Activated naive CD8-positive, alpha-beta T cell treated with anti-CD3 and anti-CD28 coated beads, Interleukin-2, amount 50 U/mL, for 16 hours (primary cell): ENCODE data around the gene ZNF20.
"Not testable (repeated sequence)": the region's sequence is repeated elsewhere in the genome, so short reads cannot be mapped to it uniquely, and the experiment has no call there.

Experiments
- DNase-seq: peaks from one replicate; pipeline ENCODE4 v3.0.0-alpha.2; 2020; ENCODE audit warnings: low read depth, low spot score

Gene ZNF20

GRCh38 chr19:12112701-12113100 lies 27.4 kb downstream of the ZNF20 start:
- no peak for DNase-seq

- no peak for DNase-seq
Observed at GRCh38 chr19:12111943-12112637, 28.1 kb downstream of the ZNF20 start.

- DNase-seq = no peak
Observed at GRCh38 chr19:12111176-12111575, 29.0 kb downstream of the ZNF20 start.

- not testable (repeated sequence) for DNase-seq
Observed at GRCh38 chr19:12103909-12104308, 36.2 kb downstream of the ZNF20 start.

DNA sequence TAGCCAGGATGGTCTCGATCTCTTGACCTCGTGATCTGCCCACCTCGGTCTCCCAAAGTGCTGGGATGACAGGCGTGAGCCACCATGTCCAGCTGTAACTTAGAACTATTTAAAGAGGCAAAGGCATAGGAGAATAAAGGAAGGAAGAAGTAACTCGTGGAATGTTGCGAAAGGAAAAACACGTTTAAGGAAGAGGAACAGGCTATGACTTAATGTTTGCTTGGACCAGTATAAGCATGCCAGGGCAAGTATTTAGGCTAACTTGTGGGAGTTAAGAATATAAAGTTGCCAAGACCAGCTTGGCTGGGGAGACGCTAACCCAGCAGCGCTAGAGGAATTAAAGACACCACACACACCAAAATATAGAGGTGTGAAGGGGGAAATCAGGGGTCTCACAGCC lies 42.1 kb downstream of the ZNF20 start:
- DNase-seq = no peak

DNA sequence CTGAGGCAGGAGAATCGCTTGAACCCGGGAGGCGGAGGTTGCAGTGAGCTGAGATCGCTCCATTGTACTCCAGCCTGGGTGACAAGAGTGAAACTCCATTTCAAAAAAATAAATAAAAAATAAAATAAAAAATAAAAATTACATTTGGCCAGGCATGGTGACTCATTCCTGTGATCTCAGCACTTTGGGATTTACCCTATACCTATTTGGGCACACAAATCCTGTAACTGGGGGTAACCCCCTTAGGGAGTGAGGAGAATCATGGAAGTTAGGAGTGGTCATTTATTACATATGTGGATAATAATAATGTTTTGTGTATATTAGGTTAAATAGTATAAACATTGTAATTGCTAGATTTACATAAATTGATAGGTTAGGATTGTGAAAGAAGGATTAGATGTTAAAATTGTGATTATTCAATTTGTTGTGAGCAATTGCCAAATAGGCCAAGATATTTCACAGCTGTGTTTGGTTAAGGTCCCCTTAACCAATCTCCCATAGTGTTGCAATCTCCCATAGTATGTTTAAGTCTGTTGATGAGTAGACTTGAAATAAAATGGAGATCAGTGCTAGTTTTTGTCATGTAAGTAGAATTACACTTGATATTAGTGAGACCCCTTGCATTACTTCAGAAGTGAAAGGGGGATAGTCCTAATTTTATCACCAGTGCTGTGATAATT lies 44.9 kb downstream of the ZNF20 start:
- no peak for DNase-seq

DNA sequence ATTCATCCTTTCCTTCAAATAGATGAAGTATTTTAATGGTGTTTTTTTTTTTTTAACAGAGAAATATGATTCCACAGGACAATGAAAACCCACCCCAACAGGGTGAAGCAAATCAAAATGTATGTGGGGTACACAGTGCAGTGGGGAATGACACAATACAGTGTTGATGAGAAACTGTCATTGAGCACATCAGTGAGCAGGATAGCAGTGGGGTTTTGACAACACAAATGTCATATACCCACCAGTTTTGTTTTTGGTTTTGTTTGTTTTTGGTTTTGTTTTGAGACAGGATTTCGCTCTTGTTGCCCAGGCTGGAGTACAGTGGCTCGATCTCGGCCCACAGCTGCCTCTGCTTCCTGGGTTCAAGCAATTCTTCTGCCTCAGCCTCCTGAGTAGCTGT lies 46.4 kb downstream of the ZNF20 start:
- no peak for DNase-seq

DNA sequence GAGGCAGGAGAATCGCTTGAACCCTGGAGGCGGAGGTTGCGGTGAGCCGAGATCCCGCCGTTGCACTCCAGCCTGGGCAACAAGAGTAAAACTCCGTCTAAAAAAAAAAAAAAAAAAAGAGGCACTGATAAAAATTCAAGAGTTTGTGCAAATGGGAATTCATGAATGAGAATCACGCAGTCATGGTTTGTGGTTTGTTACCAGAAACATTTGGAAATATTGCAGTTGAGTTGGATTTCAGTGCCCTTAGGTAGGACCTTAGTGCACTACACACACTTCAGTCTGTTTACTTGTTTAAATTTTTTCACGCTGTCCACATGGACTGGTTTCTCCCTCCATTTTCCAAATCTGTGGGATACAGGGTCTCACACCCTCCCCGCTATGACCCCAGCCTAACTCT lies 47.2 kb downstream of the ZNF20 start:
- no peak for DNase-seq

DNA sequence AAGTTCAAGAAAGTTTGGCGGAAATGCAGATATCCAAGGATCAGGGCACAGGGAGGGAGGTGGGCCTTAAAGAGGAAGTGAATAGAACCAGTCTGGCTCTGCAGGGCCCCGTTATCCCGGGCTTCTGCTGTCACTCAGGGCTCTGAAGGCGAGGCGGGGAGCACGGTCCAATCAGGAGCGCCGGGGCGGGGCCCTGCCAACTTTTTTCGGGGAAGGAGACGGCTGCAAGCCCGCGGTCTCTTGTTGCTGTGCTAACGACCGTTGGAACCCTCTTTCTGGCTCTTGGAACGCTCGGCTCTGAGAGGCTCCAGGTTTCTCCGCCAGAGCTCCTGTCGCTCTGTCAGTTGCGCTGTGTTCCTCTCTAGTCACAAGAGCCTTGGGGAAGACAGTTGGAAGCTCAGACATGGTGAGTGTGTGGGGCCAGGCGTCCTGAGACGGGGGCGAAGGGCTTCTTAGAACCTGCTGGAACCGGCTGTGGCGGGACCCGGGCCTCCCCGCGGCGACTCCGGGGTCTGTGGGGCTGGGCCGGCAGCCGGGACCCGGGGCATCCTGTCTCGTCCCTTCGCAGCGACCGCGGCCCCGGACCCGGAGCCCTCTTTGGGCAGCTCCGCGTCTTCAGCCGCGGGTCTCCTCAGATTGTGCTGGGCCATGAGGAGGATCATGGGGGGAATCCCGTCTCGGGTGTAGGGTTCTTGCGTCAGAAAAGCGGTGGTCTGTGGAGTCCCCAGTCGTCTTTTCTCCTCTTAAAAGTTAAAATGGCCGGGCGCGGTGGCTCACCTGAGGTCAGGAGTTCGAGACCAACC lies 47.9 kb downstream of the ZNF20 start:
- DNase-seq = peak; percentile 39

DNA sequence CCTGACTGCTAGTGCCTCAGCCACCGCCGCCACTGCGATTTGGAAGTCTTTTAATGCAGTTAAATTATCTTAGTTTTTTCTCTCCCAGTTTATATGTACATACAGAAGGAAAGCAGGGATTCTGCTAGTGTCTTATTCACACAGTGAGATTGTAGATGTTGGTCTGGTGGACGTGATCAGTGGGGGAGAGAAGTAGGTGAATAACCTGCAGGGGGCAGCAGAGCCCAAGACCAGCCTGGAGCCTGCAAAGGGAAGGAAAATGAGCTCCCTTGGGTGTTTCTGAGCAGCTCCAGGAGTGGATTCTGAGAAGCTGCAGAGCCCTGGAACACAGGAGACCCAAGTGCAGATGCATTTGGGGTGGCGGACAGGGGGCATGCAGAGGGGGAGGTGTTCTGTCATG lies 49.3 kb downstream of the ZNF20 start:
- DNase-seq = peak; percentile 17

DNA sequence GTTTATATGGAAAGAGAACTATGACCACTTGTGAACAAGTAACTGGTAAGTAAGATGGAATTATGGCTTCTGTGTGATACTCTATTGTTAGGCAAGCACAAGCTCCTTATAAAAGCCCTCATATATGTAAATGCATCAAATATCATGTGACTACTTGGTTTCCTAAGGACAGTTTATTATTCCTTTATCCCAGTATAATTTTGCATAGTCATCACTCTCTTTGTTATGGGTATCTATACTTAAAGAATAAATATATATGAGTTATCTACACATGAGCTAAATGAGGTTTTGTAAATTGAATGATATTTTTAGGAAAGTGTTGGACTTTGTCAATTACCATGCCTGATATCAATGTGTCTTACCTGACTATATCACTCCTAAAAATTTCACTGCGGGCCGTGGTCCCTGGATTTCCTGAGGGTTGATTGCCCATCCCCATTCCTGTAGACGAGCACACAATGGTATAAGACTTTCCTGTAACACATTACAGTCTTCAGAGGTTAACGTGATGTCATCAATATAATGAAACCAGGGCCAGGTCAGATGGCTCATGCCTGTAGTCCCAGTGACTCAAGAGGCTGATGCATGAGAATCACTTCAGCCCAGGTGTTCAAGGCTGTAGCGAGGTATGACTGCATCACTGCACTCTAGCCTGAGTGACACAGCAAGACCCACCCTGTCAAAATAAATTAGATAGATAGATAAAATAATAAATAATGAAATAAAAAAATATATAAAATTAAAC lies 54.9 kb downstream of the ZNF20 start:
- no peak for DNase-seq

- not testable (repeated sequence) for DNase-seq
Observed at GRCh38 chr19:12083336-12083735, 56.8 kb downstream of the ZNF20 start.
